GM12874 (cell line): ENCODE measurements around the gene TAGLN2.

Experiments
- CTCF ChIP-seq: IDR thresholded peaks from 2 replicates; pipeline ENCODE4 v1.5.1; 2011; ENCODE audit warnings: low read depth, mild to moderate bottlenecking, control low read depth, low read length, moderate library complexity; ENCODE audit not compliant: insufficient read depth

Gene TAGLN2

DNA sequence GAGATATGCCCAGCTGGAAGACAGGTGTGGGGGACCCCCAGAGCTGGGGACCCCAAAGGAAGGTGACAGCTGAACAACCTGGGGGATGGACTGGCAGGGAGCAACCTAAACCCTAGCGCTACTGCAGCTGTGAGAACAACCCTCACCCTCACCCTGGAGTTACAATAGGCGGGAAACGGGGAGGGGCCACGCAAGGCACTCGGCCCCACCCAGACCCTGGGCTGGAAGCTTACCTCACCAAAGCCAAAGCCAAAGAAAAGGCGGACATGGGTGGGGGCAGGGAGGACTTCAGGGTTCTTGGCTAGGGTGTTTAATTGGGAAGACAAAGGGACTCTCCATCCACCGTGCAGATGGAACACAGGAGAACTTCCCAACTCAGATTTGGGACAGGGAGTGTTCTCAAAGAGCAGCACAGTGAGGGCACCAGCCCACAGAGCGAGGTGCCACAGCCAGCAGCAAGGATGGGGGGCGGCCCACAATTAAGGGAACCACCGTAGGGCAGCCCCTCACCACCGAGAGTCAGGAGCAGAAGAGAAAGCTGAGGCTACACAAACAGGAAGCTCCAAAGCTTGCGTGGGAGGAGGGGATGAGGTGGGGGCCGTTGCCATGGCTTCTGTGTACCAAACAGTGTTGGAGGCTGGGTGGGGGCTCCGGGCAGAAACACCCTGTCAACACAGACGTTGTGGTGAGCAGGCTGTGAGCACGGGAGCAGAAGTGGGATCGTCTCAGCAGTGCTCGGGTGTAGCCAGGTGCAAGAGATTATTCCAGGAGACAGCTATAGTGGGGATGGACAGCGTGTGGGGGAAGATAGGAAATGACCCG is 1.9 kb downstream of the TAGLN2 start:
- no peak for TF ChIP-seq CTCF

- TF ChIP-seq CTCF: no peak
These were observed 2.6 kb downstream of the TAGLN2 start for GRCh38 chr1:159922511-159923202.

DNA sequence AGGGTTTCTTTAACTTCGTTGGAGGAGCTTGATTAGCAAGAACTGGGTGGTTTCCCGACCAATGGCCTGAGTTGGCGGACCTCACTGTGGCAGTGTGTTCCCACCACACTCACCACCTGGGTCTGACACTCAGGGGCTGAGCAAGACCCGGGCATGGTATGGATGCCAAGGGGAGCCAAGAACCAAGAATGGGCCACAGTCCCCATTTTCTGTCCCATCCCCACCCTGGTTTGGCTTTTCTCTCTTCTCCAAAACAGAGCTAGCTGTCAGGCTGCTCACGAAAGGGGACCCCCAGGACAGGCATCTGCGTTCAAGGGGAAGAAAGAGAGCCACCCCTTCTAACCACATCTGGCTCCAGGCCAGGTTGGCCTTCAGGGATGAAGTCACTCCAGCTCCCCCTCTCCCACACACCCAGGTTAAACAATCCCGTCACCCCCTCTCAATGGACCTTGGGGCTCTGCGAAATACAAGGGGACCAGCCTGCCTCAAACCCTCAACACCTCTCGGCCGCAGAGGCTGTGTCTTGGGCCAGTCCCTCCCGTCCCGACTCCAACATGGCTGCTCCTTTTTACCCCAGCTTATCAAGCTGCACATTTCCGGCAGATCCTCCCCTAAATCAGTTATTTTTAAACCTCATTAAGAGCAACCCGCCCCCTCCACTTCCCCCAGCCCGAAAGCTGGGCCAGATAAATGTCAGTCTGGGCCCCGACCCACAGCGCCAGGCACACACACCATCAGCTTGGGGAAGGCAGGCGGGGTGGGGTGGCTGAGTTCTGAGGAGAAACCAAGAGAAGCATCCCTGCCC is 3.4 kb downstream of the TAGLN2 start:
- TF ChIP-seq CTCF: no peak

- no peak for TF ChIP-seq CTCF
These were observed 4.1 kb downstream of the TAGLN2 start for GRCh38 chr1:159921251-159921650.

- TF ChIP-seq CTCF: no peak
These were observed 4.7 kb downstream of the TAGLN2 start for GRCh38 chr1:159920651-159921050.

- no peak for TF ChIP-seq CTCF
These were observed 5.1 kb downstream of the TAGLN2 start for GRCh38 chr1:159920202-159920601.
